GM18502 (cell line): ENCODE results near the gene FANCC.

Experiments
- ATAC-seq: cut with Tn5 transposase; IDR thresholded peaks from one replicate; pipeline ENCODE4 v1.9.1; 2021; ENCODE audit warnings: mild to moderate bottlenecking; ENCODE audit not compliant: unreplicated experiment, poor library complexity

FANCC gene

GRCh38 chr9:95165004-95165403 lies 152.5 kb downstream of the FANCC start:
- ATAC-seq = no peak

DNA sequence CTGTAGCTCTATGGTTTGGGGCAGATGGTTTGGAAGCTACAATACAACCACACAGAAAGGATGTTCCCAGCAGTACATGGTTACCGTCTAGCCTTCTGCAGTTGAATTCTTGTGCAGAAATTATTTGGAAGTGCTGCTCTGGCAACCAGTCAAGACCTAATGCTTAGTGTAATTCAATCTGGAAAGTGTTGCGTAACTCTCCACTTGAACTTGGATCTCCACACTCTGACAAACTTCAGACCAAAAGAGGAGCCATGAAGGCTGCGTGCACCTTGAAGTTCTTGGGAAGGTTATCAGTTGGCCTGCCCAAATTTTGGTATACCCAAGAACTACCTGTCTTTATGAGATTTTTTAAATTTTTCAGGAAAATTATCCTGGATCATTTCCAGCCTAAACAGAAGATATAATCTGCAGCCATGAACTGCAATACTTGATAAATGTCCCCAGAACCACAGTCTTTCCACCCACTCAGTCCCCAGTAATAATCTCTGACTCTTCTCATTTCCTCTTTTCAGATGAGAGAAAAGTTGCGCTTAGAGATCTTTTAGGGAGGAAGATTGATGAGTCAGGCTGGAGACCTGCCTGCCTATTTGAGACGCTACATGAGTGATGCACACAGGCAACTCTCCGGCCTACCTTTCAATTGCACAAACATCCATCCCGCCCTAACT lies 159.9 kb downstream of the FANCC start:
- peak; percentile 88 for ATAC-seq

GRCh38 chr9:95156074-95156473 lies 161.4 kb downstream of the FANCC start:
- ATAC-seq = no peak

DNA sequence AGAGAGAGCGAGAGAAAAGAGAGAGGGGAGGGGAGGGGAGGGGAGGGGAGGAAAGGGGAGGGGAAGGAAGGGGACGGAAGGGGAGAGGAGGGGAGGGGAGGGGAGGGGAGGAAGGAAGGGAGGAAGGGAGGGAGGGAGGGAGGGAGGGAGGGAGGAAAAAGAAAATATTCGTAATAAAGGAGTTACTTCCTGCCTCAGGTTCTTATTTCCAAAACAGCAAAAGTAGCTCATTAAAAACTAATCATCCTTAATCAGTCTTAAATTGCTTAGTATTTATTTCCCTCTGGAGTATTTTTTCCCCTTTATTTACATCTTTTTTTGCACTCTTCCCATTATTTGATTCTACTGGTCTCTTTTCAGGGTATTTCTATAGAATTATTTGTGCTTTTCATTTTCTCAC lies 162.3 kb downstream of the FANCC start:
- no peak for ATAC-seq

DNA sequence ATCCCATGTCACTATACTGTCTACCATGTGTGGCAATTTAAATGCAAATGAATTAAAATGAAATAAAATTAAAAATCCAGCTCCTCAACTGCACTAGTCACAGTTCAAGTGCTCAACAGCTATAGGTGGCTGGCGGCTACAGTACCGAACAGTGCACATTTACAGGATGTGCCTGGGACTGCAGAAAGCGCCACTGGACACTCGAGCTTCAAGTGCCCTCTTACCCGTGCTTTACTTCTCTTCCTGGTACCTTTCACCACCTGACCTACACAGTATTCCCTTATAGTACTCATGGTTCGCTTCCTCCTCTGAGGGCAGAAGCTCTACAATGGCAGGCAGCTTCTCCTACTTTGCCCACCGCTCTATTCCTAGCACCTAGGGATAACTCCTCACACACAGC lies 166.6 kb downstream of the FANCC start:
- no peak for ATAC-seq

DNA sequence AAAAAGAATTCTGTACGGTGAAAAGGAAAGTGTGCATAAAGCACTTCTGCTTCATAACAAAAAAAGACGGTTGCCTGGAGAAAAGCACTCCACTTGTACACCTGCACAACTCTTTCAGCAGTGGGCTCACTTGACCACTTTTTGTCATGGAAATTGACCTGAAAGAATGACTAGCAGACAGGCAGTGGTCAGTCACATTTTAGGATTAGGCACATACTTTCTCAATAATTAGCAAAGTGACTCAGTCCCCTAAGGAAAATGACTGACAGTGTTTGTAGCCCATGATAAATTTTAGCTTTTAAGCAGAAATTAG lies 169.3 kb downstream of the FANCC start:
- ATAC-seq = no peak

DNA sequence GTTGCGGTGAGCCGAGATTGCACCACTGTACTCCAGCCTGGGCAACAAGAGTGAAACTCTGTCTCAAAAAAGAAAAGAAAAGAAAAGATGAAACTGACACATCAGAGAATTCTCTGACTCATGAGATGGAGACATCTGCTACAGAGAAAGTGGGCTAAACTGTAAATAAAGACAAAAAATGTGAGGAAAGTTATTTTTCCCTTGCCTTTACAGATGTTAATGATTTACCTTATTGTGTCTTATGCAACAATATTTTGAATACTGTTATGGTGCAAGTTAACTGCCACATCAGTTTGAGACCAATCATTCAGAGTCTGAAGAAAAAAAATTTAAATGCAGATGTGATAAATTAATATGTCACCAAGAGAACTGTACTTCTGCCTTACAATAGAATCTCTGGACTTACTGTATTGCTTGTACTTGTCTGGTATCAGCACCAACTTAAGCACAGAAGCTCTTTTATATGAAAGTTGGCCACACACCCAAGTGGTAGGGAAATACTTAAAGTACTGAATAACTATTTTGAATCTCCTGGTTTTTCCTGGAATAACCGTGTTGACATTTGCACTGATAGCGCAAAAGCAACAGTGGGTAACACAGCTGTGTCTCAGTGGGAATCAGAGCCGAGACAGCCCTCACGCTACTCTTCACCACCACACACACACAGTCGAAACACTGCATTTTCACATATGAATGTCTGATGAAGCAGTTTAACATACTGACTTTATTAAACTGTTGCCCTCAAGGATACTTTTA lies 169.9 kb downstream of the FANCC start:
- no peak for ATAC-seq

GRCh38 chr9:95143591-95144561 lies 173.6 kb downstream of the FANCC start:
- ATAC-seq = no peak

DNA sequence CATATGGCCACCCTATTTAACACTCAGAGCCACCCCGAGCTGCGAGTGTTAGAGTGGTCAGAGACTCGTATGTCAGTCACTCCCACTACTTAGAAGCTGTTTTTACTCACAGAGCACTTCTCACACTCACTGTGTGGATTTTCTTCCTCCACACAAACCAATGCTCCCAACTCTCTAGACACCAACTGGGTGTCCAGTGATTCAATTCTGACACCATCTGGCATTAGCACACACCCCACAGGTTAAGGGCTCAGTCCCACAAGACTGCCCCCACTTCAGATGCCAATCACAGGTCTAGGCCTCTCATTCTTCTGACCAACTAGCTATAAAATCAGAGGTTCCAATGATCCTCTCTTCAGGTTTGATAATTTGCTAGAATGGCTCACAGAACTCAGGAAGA lies 174.8 kb downstream of the FANCC start:
- ATAC-seq = no peak

GRCh38 chr9:95142315-95142714 lies 175.2 kb downstream of the FANCC start:
- no peak for ATAC-seq

DNA sequence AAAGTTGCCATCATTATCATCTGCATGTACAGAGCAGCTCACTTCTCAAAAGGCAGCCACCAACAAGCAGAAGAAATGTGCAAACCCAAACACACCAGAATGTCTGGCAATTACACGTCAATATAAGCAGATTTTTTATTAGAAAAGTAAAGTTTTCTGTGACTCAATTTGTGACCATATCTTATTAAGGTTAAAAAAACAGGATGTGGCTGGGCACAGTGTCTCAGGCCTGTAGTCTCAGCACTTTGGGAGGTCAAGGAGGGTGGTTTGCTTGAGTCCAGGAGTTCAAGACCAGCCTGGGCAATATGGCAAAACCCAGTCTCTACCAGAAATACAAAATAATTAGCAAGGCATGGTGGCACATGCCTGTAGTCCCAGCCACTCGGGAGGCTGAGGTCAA lies 176.7 kb downstream of the FANCC start:
- ATAC-seq = no peak

GRCh38 chr9:95139126-95139525 lies 178.4 kb downstream of the FANCC start:
- no peak for ATAC-seq

GRCh38 chr9:95138474-95138873 lies 179.0 kb downstream of the FANCC start:
- no peak for ATAC-seq

DNA sequence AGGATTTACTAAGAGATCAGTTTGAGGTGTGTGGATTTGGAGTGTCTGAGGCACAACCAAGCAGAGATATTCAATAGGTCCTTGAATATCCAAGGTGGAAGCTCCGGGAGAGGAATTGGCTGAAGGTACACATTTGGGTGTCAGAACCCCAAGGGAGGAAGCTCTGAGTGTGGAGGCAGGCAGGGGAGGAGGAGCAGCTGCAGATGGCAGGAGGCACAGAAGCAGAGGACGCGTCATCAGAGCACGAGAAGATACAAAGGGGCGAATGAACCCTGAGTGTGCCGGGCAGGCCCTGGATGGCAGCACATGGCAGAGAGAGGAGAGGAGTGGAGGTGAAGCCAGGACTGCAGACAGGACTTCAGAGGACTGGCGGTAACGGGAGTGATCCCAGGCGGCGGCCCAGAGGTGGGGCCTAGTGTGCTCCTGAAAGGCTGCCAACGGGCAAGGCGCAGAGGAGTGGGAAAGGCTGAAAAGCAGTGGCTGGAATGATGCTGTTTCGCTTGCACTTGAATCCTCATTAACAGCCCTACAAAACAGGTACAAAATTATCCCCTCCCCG lies 179.8 kb downstream of the FANCC start:
- ATAC-seq = no peak

GRCh38 chr9:95135756-95136155 lies 181.8 kb downstream of the FANCC start:
- ATAC-seq = no peak

DNA sequence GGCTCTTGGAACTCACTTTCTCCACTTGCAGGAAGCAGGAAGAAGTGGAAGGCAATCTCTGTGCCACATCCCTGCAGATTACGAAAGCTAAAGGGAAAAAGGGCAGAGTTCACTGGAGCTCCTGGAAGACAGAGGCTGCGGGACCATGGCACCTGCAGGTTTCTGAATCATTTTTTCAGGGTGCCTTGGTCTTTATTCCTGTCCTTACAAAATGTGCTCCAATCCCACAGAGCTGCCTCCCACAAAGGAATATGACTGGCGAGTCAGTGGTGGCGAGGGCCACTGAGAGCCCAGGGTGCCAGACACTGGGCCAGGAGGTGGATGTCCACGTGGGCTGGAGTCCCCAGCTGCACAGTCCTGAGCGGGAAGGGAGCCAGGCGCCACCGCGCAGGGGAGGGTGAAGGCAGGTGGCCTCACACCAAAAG lies 183.0 kb downstream of the FANCC start:
- ATAC-seq = no peak

- ATAC-seq = no peak
Observed at GRCh38 chr9:95133325-95133705, 184.2 kb downstream of the FANCC start.

DNA sequence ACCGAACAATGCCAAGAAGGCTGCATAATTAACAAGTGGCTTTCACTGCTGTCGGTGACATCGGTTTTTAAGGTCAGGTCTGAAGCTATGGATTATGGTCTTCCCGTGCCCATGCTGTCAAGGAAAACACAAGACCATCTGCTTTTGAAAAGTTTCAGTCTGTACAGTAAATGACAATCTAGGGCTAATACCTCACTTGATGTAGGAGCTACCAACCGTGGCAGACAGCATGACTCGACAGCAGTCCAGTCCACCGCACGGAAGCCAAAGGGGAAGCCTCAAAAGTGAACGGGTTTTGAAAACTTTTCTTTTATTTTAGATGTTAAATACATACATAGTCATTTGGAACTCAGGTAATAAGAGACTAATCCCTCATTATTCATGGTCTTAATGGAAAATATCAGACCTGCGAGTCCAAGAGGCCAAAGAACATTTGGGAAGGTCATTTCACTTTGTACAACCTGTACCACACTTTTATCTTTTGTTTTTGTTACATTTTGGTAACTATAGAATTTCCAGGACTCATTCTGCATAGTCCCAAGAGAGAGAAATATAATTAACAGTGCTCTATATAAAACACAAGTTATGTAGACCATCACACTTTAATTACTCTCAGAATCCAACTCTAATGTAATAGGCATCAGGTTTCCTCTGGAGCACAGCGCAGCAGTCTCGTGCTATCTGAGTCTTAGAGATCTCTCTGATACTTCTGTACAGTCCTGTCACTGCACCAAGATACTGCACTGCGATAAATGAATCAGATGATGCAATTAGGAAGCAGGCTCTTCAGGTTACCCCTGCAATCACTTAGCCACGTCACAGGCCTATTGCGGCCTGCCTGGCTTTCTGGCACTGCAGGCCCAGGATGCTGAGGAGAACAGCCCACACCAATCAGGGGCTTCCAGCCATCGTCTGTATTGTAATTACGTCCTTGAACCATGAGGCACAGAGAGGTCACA lies 184.9 kb downstream of the FANCC start:
- ATAC-seq = no peak

DNA sequence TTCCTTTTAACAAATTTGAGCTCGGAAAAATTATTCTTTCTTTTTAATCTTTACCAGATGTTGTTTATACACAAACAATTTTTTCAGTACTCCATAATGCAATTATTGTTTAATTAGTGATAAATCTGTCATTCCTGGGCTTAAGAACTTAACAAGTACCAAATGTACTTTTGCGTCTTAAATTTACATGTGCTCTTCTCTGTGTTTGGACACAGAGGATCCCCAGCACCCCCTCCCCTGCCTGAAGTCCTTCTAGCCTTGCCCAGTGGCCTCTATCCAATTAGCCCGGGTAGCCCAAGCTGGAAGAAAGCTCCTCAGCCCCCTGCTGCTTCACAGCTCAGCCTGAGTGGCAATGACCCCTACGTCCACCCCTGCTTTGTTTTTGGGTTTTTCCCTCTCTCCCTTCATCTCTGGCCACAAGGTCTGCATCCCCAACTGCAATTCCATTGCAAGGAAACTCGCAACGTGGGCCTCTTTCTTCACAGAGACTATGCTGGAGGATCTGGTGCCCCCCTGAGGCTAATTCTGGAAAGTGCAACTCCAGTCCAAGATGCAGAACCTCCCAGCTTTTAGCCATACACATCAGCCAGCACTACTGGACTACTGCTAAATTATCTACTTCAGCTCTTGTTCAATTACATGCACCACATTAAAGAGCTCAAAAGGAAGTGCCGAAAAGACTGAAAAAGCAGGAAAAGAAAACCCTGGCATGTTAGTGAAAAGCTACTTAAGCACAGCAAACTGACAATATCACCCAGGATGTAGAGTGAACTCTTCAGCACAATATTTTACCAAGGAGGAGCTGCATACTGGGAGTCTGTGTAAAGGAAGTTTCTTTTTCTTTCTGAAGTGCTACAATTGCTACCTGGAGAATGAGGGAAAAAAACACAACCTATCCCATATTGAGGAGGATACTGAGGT lies 186.2 kb downstream of the FANCC start:
- ATAC-seq = no peak
